MCF 10A (cell line): ENCODE data around the gene NSL1. TPM values are rescaled to one million over a fixed set of nuclear protein-coding genes. Genes with fewer than 3 reads are reported as not detected.

Experiments used
- BruUV-seq: library from RNA; stranded (reverse); fragments of 400-500 nt; replicated peaks from 2 replicates; lab custom pipeline; 2021; lab: Mats Ljungman, UMichigan
- CTCF ChIA-PET: fragments of 300-600 bp; sonication (Branson Sonifier 250); formaldehyde crosslinking; extraction: SDS; loops from one replicate; lab custom pipeline; 2021; ENCODE audit warnings: antibody characterized with exemption, inconsistent platforms; lab: Yijun Ruan, JAX
- POLR2A ChIA-PET: fragments of 300-600, 350-650 bp; sonication (Branson Sonifier 250); formaldehyde crosslinking; extraction: SDS; loops from one replicate; lab custom pipeline; 2020; ENCODE audit warnings: antibody characterized with exemption, inconsistent platforms; lab: Yijun Ruan, JAX
- DNase-seq: peaks from one replicate; pipeline ENCODE4 v3.0.0-alpha.2; 2018; ENCODE audit not compliant: unreplicated experiment
- H3K27ac Mint-ChIP-seq: one replicate; pipeline ENCODE4 v1.8.0; 2022; ENCODE audit warnings: mild to moderate bottlenecking, low read depth, mixed read lengths; ENCODE audit not compliant: unreplicated experiment
- H3K27me3 Mint-ChIP-seq: one replicate; pipeline ENCODE4 v1.8.0; 2022; ENCODE audit warnings: mixed read lengths; ENCODE audit not compliant: insufficient read depth, unreplicated experiment
- H3K36me3 Mint-ChIP-seq: one replicate; pipeline ENCODE4 v1.8.0; 2022; ENCODE audit warnings: mild to moderate bottlenecking, moderate library complexity, mixed read lengths; ENCODE audit not compliant: insufficient read depth, unreplicated experiment
- H3K4me1 Mint-ChIP-seq: one replicate; pipeline ENCODE4 v1.8.0; 2022; ENCODE audit warnings: mixed read lengths; ENCODE audit not compliant: insufficient read depth, unreplicated experiment
- H3K4me3 Mint-ChIP-seq: one replicate; pipeline ENCODE4 v1.8.0; 2022; ENCODE audit warnings: mild to moderate bottlenecking, moderate library complexity, mixed read lengths; ENCODE audit not compliant: unreplicated experiment
- H3K9me3 Mint-ChIP-seq: one replicate; pipeline ENCODE4 v1.8.0; 2022; ENCODE audit warnings: mixed read lengths; ENCODE audit not compliant: unreplicated experiment
- CTCF ChIP-seq: fragments of 200-600 bp; IDR thresholded peaks from one replicate; pipeline ENCODE4 v1.8.0; 2022; ENCODE audit warnings: antibody characterized with exemption, mild to moderate bottlenecking; ENCODE audit not compliant: unreplicated experiment
- intact Hi-C: fragments of 100-400 bp; cut with micrococcal nuclease; formaldehyde crosslinking; loops from 2 replicates; pipeline ENCODE4 v1.14.1; 2022
- total RNA-seq: library from RNA; stranded (reverse); gene quantifications from 2 replicates; pipeline ENCODE4 v1.2.3, GENCODE V29; 2022

Gene NSL1
- total RNA-seq, 1 experiment from 2014 or later, result 39.7 TPM

DNA sequence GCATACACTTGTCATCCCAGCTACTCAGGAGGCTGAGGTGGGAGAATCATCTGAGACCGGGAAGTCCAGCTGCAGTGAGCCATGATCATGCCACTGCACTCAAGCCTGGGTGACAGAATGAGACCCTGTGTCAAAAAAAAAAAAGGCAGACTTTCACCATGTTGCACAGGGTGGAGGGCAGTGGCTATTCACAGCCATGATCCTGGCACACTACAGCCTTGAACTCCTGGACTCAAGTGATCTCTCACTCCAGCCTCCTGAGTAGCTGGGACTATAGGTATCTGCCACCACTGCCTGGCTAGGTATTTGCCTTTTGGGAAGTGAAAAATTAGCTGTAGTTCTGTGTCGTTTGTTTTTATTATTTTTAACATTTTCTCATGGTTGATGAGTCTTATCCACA lies 36.8 kb upstream of the NSL1 start:
- no peak overlapping the region for H3K27ac Mint-ChIP-seq
- ChIA-PET POLR2A (interaction anchor here (0.7 to 1.6 kb wide), 4 partner anchors 9 to 135 kb away, joined by 3 to 9 read pairs (median 4); no protein-coding TSS in a partner anchor), CTCF (interaction anchor here (0.9 to 1.4 kb wide), 4 partner anchors 10 to 373 kb away, joined by 3 to 4 read pairs (median 3); no protein-coding TSS in a partner anchor)

DNA sequence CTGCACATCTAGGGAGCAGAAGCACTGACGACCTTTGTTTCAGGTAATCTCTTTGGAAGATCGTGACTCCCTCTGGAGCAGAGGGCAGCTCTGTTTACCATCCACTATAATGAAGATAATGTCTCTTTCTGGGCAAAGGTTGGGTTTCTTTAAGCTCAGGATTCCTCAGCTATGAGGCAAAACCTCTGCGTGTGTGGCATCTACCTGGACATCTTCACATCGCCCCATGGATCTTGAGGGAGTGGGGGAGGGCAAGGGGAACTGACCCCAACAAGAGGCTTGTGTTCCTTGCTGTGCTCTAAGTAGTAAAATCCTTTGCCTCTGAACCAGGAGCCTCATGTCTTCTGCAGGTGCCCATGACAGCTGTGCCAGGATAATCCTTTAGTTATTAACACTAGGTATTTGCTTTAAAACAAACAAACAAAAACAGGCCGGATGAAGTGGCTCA lies 36.3 kb upstream of the NSL1 start:
- H3K9me3 Mint-ChIP-seq, result peaks cover 28% of the 10 kb centered on the region
- no peaks in the 10 kb centered on the region for H3K36me3 Mint-ChIP-seq
- BruUV-seq, result no TSS peak
- ChIA-PET CTCF (interaction anchor here (0.6 to 1.4 kb wide), 8 partner anchors 10 to 764 kb away, joined by 3 to 5 read pairs (median 3); no protein-coding TSS in a partner anchor), POLR2A (interaction anchor here (0.6 to 1.6 kb wide), 7 partner anchors 10 to 161 kb away, joined by 3 to 9 read pairs (median 4); partner anchors contain the start of gene FLVCR1)
- TF ChIP-seq CTCF, result no peak
- H3K27me3 Mint-ChIP-seq, result no peaks in the 10 kb centered on the region
- H3K4me3 Mint-ChIP-seq, result no peak overlapping the region
- intact Hi-C loops, result no loop called here
- H3K4me1 Mint-ChIP-seq, result no peaks in the 10 kb centered on the region
- no peak overlapping the region for H3K27ac Mint-ChIP-seq
- DNase-seq, result no peak

More for the DNA sequence above, 36.8 kb upstream of the NSL1 start:
- Mint-ChIP-seq H3K4me3 (no peak overlapping the region), H3K36me3 (no peaks in the 10 kb centered on the region), H3K27me3 (no peaks in the 10 kb centered on the region), H3K9me3 (peaks cover 28% of the 10 kb centered on the region), H3K4me1 (no peaks in the 10 kb centered on the region)
- no peak for DNase-seq
- intact Hi-C loops, result no loop called here
- BruUV-seq, result no TSS peak
- TF ChIP-seq CTCF, result no peak

DNA sequence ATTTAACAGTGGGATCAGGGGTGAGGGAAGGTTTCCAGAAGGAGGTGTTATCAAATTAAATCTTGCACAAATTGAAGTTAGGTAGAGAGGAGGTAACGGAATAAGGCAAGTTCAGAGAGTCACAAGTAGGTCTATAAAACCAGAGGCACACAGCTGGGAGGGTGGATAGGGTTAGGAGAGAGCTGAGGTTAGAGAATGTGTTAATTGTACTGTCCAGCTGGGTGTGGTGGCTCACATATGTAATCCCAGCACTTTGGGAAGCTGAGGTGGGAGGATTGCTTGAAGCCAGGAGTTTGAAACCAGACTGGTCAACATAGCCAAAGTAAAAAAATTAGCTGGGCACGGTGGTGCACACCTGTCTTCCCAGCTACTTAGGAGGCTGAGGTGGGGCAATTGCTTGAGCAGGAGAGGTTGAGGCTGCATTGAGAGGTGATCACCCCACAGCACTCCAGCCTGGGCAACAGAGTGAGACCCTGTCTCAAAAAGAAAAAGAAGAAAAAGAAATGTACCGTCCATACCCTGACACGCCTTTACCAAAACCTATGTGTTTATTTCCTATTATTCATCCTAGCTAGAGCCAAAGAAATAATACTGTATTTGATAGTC lies 35.7 kb upstream of the NSL1 start:
- CTCF ChIA-PET, result interaction anchor here (0.6 to 1.2 kb wide), 5 partner anchors 9 to 764 kb away, joined by 3 to 5 read pairs (median 3); no protein-coding TSS in a partner anchor
- no TSS peak for BruUV-seq
- TF ChIP-seq CTCF, result no peak
- Mint-ChIP-seq H3K27ac (no peak overlapping the region), H3K27me3 (no peaks in the 10 kb centered on the region), H3K9me3 (peaks cover 28% of the 10 kb centered on the region), H3K4me1 (no peaks in the 10 kb centered on the region), H3K36me3 (no peaks in the 10 kb centered on the region), H3K4me3 (no peak overlapping the region)
- no peak for DNase-seq
- intact Hi-C loops, result no loop called here
- POLR2A ChIA-PET, result interaction anchor here (0.6 to 1.6 kb wide), 6 partner anchors 10 to 161 kb away, joined by 3 to 9 read pairs (median 4); partner anchors contain the start of gene FLVCR1

DNA sequence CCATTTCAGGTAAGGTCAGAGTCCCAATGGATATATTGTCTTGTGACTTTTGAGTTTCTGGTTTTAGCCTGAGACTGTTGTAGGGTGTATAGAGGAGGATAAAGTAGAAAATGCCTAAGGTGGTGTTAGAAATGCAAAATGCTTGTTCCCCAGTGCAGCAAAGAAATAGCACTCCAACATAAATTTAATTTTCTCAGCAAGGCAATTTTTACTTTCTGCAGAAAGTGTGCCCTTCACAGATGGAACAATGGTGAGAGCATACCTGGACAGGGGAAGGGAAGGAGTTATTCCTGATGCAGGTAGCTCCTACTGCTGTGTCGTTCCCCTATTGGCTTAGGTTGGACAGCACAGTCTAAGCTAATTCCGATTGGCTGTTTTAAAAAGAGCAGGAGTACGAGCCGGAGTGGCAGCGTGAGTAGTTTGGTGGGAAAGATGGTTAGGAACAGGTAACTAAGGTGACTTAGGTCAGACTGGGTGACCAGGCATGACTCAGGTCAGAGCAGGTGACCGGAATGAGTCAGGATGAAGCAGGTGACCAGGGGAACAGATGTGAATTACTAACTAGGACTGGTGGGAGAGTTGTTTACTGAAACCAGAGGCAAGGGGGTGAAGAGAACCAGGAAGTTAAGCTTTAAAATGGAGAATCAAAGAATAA lies 34.3 kb upstream of the NSL1 start:
- Mint-ChIP-seq H3K27ac (no peak overlapping the region), H3K4me1 (no peaks in the 10 kb centered on the region), H3K36me3 (no peaks in the 10 kb centered on the region), H3K27me3 (no peaks in the 10 kb centered on the region), H3K4me3 (no peak overlapping the region), H3K9me3 (peaks cover 28% of the 10 kb centered on the region)
- ChIA-PET POLR2A (interaction anchor here (0.6 to 1.2 kb wide), 2 partner anchors 32 to 185 kb away, joined by 3 read pairs; partner anchors contain the start of gene FLVCR1), CTCF (interaction anchor here (0.5 to 0.9 kb wide), 3 partner anchors 8 to 376 kb away, joined by 3 to 4 read pairs (median 4); no protein-coding TSS in a partner anchor)
- TF ChIP-seq CTCF, result no peak
- DNase-seq, result no peak
- intact Hi-C loops, result no loop called here
- no TSS peak for BruUV-seq
